GM19463 (cell line): Measurements from ENCODE around the gene COCH.

Experiments
- ATAC-seq: cut with Tn5 transposase; IDR thresholded peaks from one replicate; pipeline ENCODE4 v1.9.1; 2021; ENCODE audit warnings: mild to moderate bottlenecking, moderate library complexity; ENCODE audit not compliant: unreplicated experiment

Gene COCH

GRCh38 chr14:30874120-30874998 lies at the start of gene COCH:
Gene COCH, plus strand, starts transcription at chr14:30874559. Its CDS starts 380 bp downstream, at chr14:30874939.
- peak; percentile 72 for ATAC-seq

GRCh38 chr14:30826070-30826469 lies 48.3 kb upstream of the COCH start:
- no peak for ATAC-seq

GRCh38 chr14:30829853-30830252 lies 44.5 kb upstream of the COCH start:
- ATAC-seq: no peak

DNA sequence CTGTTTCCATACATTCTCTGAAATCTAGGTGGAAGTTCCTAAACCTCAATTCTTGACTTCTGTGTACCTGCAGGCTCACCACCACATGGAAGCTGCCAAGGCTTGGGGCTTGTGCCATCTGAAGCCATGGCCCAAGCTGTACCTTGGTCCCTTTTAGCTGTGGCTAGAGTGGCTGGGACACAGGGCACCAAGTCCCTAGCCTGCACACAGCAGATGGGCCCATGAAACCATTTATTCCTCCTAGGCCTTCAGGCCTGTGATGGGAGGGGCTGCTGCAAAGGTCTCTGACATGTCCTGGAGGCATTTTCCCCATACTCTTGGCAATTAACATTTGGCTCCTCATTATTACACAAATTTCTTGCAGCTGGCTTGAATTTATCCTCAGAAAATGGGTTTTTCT lies 40.0 kb upstream of the COCH start:
- no peak for ATAC-seq

GRCh38 chr14:30838351-30838750 lies 36.0 kb upstream of the COCH start:
- ATAC-seq: no peak

DNA sequence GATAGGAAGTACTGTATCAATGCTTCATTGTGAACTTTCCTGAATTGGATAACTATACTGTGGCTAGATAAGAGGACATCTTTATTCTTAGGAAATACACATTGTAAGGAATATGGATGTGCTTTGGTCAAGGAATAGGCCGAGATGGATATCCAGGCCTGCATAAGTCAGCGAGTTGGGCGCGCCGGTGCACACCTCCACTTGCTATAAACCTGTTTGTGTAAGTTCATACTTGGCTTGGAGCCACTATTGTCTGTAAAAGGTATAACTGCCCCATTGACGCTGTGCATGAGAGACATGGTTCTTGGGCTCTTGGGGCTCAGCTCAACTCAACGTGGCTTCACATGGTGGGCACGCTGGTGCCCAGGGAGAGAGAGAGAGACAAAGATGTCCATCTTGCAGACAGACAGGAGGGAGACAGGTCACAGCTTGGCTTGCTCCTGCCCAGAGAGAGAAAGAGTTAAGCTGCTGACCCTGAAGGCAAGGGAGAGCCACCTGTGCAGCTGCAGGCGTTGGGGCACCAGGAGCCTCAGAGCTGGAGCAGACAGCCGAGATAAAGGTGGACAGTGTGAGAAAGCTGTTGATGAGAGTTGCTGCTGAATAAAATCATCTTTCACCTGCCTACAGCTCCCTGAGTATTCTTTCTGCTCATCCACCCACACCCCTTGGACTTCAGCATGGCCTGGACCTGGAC lies 34.1 kb upstream of the COCH start:
- no peak for ATAC-seq

GRCh38 chr14:30842431-30842830 lies 31.9 kb upstream of the COCH start:
- no peak for ATAC-seq

DNA sequence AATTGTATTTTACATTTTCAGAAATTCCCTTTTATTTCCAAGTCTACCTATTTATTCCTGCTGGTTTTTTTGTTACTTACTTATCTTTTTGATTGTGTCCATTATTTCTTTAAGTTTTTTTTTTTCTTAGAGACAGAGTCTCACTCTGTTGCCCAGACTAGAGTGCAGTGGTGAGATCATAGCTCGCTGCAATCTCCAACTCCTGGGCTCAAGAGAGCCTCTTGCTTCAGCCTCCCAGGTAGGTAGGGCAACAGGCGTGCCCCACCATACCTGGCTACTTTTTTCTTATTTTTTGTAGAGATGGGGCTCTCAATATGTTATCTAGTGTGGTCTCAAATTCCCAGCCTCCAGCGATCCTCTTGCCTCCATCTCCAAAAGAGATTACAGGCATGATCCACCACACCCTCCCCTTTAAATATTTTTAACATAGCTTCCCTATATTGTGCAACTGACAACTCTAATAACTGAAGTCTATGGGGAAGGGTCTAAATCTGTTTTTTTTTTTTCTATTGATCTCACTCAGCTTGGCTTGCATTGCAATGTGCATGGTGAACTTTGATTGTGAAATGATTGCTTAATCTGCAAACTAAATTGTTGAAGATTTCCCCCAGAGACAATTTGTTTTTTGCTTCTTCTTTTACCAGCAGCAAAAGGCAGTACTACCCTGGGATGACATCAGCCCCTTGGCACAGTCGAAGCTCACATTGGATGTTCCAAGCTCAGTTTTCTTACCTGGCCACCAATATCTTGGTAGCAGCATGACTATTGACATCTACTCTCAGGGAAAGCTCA lies 25.7 kb upstream of the COCH start:
- no peak for ATAC-seq

DNA sequence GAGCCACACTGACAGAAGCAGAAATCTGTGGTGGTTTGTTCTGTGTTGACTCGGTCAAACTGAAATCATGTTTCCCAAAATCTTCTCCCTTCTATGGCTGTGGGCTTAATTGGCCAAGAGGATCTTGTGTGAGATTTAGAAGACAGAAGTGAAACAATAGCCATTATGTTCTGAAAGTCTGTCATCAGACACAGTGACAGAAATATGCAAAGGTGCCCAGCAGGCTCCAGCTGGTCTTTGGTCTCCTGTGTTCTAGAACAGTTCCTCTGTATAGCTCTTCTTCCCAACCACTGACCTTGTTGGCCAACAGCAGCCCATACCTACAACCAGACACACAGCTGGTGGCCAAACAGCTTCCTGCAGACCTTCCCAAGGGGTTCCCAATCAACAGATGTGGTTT lies 25.0 kb upstream of the COCH start:
- peak; percentile 91 for ATAC-seq

DNA sequence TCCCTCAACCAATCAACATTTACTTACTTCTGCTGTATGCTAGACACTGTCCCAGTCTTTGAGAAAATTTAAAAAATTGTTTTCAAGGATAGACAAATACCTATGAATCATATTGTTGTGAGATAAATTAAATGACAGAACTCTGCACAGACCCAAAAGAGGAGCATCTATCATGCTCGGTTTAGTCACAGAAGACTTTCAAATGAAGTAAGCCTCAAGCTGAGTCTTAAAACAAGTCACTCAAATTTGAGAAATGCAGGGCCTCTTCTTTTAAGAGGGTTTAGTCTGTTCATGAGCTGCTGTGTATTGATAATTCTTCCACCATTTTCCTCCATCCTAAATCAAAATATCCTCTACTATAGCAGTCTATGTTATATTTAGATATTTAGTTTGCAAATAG lies 24.4 kb upstream of the COCH start:
- no peak for ATAC-seq

DNA sequence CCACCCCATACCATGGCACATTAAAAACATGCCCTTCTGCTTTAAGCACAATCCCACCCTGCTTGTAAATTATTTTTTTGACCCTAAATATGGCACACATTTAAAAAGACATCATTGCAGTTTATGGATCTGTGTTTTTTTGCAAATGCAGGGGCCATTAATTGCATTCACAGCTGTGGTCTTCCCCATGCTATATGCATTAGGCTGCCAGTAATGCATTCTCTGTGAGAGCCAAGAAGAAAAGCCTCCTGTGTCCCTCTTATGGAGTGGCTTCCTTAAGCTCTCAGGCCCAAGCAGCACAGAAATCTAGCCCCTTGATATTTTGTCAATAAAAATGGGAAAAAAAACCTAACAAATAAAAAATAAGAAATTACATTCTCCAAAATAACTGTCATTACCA lies 20.4 kb upstream of the COCH start:
- ATAC-seq: no peak

GRCh38 chr14:30854492-30854891 lies 19.9 kb upstream of the COCH start:
- ATAC-seq: peak; percentile 42

DNA sequence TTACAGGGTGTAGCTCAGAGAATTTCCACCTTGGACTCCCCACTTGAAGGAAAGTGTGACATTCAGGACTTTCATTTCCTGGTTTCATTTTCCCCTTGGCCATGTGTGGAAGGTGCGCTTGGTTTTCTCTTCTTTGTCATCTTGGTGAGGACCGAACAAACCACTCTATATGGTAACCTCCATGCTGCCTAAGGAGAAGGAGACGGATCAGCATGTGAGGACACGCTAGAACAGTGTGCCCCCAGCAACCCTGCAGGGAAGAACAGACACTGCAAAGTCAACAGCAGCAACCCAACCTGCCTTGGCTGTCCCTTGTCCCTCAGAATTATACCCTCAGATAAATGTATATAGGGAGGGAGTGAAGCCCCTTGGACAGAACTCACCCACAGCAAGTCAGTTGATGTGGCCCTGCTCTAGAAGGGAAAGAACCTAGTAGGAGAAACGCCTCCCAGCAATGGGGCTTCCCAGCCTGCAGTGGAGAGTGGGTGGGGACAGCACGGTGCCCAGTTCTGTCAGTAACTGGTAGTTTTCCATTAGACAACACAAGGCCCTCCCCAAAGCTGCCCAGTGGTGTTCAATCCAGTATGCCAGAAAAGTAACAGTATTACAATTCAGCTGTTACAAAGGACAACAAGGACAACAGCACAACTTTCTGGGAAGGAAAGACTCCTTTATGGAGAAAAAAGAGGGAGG lies 18.9 kb upstream of the COCH start:
- peak; percentile 82 for ATAC-seq

- ATAC-seq: no peak
Measured at GRCh38 chr14:30861200-30861599, 13.2 kb upstream of the COCH start.

- ATAC-seq: no peak
Measured at GRCh38 chr14:30864934-30865333, 9.4 kb upstream of the COCH start.

- ATAC-seq: no peak
Measured at GRCh38 chr14:30868736-30869135, 5.6 kb upstream of the COCH start.

DNA sequence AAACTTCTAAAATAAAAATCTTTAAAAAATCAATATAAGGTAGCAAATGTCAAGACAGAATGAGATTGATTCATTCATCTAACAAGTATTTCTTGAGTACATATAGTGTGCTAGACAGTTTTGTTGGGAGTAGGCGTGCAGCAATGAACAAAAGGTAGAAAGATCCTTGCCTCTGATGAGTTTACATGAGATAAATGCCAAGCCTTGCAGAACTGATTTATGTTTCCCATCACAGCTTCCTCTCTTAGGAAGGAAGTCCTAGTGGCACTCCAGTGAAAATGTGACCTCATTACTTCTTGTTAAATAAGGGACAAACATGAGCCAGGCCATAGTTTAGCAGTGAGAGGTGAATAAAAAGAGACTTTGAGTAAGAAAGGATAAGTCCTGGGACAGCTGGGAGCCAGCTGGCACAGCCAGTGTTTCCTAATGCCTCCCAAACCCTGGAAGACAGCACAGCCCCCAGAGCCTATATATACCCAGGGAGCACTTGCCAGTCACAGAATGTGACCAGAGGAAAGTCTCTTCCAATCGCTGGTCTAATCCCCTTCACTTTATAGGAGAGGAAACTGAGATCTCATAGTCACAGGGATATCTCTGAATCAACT lies 4.7 kb upstream of the COCH start:
- ATAC-seq: no peak

- no peak for ATAC-seq
Measured at GRCh38 chr14:30872602-30873001, 1.8 kb upstream of the COCH start.

- ATAC-seq: no peak
Measured at GRCh38 chr14:30873308-30874119, 845 bp upstream of the COCH start.
